Activated naive CD4-positive, alpha-beta T cell treated with anti-CD3 and anti-CD28 coated beads, Interleukin-2, amount 50 U/mL, for 16 hours (primary cell): ENCODE results near the gene DOHH.
A peak's percentile ranks its signal among the peaks of the same experiment; 100 is the strongest.

Experiments used
- DNase-seq: peaks from one replicate; pipeline ENCODE4 v3.0.0-alpha.2; 2020

DOHH gene

GRCh38 chr19:3499738-3500428, 591 bp downstream of the DOHH start:
- DNase-seq: no peak

DNA sequence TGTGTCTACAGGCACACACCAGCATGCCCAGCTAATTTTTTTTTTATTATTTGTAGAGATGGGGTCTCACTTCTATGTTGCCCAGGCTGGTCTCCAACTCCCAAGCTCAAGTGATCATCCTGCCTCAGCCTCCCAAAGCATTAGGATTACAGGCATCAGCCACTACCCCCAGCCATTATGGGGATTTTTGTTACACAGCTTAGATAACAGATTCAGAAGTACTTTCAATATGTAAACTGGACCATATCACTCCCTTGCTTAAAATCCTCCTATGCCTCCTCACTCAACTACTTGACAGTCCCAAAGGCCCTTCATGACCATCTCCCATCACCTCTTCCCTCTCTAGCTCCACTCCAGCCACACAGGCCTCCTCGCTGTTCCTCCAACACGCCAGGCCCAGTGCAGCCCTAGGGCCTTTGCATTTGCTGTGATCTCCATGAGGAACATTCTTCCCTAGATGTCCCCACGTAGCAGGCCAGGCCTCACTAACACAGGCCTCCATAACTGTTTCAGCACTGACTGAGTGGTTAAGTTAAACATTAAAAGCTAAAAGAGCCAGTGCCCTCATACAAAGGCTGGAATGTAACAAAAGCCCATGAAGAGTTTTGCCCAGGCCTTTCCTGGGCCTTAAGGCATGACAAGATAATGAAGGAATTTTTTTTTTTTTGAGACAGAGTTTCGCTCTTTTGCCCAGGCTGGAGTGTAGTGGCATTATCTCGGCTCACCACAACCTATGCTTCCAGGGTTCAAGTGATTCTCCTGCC, 2.5 kb downstream of the DOHH start:
- DNase-seq: no peak

DNA sequence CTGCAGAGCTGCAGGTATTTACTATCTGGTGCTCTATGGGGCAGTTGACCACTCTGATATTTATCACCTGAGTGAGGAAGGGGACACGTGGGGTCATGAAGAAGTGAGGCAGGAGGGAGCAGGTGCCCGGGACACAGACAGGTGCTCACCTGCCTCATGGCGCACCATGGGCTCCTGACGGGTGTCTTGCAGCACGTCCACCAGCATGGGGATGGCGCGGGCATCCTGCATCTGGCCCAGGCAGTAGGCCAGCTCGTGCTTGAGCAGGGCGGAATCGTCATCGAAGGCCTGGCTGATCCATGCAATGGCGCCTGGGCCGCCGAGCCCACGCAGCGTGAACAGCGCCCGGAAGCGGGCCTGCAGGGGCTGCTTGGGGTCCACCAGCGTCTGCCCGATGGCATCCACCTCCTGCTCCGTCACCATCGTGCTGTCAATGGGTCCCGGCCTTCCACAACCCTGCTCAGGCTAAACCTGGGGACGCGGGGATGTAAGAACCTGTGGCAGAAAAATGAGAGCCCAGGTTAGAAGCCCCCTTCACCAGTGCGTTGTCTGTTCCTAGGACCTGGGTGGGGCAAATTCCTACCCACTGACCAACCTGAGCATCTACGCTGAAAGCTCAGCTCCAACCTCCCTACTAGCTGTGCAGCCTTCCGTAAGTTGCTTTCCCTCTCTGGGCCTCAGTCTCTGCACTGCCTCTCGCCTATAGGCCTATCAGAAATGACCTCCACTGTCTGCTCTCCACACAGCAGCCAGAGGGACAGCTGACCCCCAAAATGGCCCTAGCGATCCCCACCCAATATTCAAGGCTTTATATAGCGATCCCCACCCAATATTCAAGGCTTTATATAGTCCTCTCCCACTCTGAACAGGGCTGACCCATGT, 3.8 kb downstream of the DOHH start:
- DNase-seq: no peak

DNA sequence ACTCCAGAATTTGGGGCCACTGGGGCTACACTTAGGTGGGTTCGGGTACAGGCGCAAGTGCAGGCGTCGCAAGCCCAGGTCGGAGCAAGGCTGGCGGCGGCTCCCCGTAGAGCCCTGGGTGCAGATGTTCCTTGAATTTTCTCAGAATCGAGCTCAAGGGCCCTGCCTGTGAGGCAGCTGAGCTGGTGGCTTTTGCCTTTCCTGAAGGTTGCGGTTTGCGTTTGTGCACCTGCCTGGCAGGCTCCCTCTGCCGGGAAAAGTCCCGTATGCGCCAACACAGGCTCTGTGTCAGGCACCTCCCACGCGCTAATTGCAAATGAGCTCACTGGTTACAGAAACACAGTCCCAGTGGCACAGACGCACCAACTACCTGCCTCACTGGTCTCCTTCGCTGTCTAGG, 5.9 kb downstream of the DOHH start:
- DNase-seq: peak; percentile 73

DNA sequence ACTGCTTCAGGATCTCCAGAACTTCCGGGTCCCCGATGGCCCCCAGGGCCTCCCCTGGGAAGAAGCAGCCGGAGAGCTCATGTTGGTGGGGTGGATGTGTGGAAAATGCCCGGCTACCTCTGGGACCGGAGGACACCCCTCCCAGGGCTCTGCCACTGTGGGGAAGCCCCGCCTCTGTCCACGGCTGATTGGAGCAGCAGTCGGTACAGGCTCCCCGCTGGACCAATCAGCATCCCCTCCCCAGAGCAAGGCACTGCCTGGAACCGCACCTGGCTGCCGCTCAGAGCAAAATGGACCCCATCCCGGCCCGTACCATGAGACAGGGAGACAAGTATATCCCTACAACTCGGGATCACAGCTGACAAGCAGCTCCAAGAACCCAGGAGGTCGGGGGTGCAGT, 6.4 kb downstream of the DOHH start:
- peak; percentile 60 for DNase-seq

DNA sequence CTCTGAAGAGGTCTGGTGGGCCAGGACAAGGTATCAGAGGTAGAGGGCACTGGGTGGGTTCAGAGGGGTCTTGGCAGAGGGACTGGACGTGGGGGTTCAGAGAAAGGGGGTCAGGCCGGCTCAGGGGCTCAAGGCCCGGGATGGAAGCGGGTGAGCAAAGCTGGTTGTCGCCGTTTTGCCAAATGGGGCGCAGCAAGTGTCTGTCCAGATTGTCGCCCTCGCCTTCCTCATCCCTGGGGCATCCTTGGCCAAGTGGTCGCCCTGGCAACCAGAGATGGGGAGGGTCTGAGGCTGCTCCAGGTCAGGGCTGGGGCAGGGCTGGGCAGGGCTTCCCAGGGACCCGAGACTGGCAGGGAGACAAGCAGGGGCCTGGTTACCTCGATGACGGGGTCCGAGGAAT, 6.8 kb downstream of the DOHH start:
- DNase-seq: no peak

GRCh38 chr19:3492919-3493318, 7.6 kb downstream of the DOHH start:
- DNase-seq: no peak

- no peak for DNase-seq
Measured at GRCh38 chr19:3492131-3492839, 8.2 kb downstream of the DOHH start.

DNA sequence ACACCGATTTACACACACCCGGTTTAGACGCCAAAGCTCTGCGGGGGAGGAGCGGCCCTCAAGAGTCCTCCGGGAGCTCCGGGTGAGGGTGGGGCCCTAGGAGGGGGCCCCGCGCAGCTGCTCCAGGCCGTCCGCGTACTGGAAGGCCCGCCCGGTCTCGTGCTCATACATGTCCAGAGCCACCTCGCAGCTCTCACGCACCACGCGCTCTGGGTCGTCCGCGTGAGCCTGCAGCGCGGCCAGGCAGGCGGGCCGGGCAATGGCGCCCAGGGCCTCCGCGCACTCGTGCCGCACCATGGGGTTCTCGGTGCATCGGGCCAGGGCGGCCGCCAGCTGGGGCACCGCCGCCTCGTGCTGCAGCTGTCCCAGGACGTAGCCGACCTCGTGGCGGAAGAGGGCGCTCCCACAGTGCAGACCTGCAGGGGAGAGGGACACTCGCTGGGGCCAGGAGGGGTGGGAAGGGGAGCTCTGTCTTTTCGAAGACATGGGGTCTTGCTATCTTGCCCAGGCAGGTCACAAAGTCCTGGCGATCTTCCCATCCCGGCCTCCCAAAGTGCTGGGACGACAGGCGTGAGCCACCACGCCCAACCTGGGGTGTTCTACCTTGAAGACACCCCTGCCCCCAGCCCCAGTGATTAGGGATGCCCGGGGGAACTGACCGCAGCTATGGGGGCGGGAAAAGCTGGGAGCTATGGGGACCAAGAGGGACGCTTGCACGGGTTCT, 8.9 kb downstream of the DOHH start:
- DNase-seq: no peak

DNA sequence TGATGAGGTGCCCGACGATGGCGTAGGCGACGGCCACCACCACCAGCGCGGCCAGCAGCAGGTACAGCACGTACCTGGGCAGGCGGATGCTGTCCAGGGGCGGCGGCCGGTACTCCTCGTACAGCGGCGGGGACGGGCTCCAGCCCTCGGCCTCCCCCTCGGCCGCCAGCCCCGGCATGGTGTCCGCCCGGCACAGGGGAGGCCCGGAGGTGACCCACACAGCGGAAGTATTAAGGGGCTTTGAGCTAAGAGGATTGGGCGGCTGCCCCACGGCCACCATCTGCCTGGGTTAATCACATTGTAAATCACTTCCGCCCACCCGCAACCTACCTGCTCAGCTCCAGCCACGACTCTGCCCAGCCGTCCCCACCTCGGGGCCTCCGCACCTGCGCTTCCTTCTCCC, 17.2 kb downstream of the DOHH start, which contains the start of gene SMIM44:
SMIM44 (minus strand) TSS at position 216 of the 403 bp plus-strand sequence; CDS start at position 178, 38 bp downstream.
- DNase-seq: no peak

DNA sequence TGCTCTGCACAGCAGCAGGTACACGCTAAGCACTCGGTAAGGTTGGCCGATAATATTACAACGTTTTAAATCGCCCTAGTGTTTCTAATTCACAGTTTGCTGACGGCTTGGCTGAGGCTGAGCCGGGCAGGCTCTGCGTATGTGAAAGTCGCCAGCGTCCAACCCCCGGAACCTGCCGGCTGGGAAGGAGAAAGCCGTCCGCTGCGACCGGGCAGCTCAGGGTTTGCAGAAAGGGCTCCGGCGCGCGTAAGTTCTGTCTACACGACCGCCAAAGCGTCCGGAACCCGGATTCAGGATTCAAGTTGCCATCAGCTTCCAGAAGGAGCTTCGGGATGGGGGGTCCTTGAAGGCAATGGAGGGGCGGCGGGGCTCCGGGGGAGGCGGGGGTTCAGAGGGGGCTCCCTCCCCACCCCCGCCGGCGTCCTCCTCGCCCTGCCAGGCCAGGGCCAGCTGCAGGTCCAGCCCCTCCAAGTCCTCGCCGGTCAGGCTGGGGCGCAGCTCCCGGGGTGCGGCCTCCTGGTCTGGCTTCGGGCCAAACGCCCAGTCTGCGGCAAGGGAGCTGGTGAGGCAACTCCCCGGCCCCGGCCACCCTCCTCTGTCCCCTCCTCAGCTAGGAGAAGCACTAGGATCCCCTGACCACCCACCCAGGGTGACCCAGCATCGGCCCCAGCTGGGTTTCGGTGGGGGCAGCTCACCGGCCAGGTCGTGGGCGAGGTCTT, 17.8 kb downstream of the DOHH start:
- DNase-seq: no peak

DNA sequence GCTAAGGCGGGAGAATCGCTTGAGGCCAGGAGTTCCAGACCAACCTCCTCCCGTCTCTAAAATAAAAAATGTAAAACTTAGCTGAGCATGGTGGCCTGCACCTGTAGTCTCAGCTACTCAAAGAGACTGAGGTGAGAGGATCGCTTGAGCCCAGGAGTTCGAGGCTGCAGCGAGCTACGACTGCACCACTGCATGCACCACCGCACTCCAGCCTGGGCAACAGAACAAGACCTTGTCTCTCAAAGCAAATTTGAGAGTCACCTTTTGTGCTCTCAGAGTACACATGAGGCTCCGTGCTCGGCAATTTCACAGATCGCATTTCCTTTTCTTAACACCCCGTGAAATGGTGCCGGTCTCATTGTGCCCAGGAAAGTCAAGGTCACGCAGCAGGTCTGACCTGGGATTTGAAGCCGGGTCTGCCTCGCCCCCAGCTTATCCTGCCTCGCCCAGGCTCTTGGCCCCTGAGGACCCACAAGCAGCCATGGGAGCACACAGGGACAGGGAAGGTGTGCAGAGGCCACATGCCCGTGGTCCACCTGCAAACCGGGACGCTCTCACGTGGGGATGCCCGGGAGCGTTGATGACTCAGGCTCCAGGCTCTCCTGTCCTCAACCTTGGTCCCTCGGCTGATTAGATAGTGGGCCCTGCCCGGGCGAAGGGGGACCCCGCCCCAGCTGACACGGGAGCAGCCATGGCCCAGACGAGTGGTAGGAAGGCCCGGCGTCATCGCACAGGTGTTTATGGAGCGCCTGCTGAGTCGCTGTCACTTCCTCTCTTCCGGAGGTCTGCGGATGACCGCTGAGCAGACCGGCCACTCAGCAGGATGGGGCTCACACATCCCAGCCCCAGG, 19.0 kb downstream of the DOHH start:
- DNase-seq: no peak

DNA sequence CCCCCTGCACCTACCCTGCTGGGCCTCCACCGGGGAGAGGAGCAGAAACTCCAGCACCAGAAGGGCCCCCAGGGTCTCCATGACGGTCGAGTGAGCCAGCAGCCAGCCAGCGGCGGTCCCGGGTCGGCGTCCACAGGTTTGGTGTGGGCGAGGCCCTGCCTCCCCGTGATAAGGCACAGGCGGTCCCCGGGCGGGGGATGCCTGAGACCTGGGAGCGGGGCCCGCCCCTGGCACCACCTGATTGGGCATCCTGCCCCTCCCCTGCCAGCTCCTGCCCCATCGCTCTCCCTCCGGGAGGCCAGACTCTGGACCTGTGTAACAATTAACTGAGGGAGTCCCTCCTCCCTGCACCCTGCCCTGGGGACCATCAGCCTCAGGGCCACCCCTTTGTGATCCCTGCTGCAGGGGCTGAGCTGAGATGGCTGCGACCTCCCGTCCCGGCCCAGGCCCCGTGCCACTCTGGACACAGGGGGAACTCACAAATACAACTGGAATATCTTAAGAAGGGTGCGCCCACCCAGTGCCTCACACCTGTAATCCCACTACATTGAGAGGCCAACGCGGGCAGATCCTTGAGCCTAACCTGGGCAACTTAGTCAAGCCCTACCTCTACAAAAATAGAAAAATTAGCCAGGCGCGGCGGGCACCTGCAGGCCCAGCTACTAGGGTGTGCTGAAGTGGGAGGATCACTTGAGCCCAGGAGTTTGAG, 19.9 kb downstream of the DOHH start, which contains the start of gene SMIM24:
SMIM24 (minus strand) TSS at position 143 of the 709 bp plus-strand sequence; CDS start at position 81, 62 bp downstream.
- DNase-seq: no peak

DNA sequence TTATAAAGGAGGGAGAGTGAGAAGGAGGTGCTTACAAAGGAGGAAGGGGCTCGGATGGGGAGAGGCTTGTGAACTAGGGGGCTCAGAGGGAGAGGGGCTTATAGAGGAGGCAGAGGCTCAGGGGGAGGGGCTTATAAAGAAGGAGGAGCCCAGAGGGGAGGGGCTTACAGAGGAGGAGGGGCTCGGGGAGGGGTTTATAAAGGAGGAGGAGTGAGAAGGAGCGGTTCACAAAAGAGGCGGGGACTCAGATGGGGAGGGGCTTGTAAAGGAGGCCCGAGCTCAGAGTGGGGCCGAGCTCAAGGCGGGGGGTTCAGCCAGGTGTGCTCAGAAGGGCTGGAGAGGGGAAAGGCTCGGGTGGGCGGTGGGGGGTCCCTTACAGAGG, 20.6 kb downstream of the DOHH start:
- no peak for DNase-seq

DNA sequence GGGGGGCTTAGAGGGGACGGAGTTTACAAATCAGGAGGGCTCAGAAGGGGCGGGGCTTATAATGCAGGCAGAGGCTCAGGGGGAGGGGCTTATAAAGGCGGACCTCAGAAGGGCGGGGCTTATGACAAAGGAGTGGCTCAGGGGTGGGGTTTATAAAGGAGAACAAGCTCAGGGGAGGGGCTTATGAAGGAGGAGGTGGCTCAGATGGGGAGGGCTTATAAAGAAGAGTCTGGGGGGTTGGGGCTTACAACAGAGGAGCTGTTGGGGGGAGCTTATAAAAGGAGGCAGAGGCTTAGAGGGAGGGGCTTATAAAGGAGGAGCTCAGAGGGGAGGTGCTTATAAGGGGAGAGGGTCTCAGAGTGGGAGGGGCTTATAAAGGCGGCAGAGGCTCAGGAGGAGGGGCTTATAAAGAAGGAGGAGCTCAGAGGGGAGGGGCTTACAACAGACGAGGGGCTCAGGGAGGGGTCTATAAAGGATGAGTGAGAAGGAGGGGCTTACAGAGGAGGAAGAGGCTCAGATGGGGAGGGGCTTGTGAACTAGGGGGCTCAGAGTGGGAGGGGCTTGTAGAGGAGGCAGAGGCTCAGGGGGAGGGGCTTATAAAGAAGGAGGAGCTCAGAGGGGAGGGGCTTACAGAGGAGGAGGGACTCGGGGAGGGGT, 21.2 kb downstream of the DOHH start:
- DNase-seq: peak; percentile 43

DNA sequence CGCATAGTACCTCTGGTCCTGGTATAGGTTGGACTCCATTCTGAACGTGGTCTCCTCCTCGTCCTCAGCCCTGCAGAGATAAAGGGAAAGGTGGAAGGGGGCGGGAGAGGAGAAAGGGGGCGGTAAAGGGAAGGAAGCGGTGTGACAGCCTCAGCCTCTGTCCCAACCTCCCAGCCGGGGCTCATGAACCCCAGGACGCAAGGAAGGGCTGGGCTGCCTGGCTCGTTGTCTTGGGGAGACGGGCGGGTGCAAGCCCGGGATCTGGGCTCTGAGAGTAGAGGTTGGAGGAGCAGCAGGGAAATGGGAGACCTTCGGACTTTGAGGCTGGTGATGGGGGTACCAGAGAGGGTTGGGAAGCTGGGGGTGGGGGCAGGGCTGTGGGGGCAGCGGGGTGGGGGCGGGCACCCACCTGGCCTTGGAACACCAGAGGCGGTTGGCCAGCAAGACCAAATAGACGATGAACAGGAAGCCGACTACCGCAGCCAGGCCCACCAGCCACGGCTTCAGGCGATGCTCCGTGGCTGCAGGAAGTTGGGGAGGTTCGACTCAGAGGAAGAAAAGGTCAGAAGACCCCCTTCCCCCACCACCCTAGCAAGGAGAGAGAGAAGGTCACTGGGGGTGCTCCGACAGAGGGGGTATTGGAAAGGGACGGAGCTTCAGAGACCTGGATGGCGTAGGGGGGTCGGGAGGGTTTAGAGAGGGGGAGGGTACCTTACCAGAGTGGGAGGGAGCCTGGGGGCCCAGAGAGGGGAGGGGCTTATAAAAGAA, 21.9 kb downstream of the DOHH start:
- no peak for DNase-seq

DNA sequence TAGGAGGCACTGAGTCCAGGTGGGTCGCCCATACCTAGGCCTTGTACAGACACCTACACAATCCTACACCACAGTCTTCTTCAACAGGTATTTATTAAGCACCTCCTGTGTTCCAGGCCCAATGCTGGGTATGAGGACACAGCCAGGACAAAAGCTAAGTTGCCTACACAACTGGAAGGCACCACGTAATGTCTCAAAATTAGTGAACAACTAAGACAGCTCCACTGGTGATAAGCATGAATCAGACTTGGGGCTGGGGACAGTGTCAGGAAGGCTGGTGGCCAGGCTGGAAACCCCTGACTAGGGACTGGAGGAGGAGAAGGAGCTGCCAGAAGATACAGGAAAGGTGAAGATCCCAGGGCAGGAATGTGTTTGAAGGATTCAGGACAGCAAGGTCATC, 22.5 kb downstream of the DOHH start:
- DNase-seq: no peak

GRCh38 chr19:3477506-3477905, 23.0 kb downstream of the DOHH start:
- DNase-seq: no peak
